Superior temporal gyrus (tissue), 1 donor: ENCODE measurements around the gene DZIP1L.
"Not testable (repeated sequence)": the region's sequence is repeated elsewhere in the genome, so short reads cannot be mapped to it uniquely, and the experiment has no call there.

Experiments
- DNase-seq: peaks from one replicate; pipeline ENCODE4 v3.0.0-alpha.2; 2016; ENCODE audit errors: extremely low spot score

The DZIP1L gene, protein sequence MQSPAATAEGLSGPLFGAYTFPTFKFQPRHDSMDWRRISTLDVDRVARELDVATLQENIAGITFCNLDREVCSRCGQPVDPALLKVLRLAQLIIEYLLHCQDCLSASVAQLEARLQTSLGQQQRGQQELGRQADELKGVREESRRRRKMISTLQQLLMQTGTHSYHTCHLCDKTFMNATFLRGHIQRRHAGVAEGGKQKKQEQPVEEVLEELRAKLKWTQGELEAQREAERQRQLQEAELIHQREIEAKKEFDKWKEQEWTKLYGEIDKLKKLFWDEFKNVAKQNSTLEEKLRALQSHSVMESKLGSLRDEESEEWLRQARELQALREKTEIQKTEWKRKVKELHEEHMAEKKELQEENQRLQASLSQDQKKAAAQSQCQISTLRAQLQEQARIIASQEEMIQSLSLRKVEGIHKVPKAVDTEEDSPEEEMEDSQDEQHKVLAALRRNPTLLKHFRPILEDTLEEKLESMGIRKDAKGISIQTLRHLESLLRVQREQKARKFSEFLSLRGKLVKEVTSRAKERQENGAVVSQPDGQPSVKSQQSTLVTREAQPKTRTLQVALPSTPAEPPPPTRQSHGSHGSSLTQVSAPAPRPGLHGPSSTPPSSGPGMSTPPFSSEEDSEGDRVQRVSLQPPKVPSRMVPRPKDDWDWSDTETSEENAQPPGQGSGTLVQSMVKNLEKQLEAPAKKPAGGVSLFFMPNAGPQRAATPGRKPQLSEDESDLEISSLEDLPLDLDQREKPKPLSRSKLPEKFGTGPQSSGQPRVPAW

DNA sequence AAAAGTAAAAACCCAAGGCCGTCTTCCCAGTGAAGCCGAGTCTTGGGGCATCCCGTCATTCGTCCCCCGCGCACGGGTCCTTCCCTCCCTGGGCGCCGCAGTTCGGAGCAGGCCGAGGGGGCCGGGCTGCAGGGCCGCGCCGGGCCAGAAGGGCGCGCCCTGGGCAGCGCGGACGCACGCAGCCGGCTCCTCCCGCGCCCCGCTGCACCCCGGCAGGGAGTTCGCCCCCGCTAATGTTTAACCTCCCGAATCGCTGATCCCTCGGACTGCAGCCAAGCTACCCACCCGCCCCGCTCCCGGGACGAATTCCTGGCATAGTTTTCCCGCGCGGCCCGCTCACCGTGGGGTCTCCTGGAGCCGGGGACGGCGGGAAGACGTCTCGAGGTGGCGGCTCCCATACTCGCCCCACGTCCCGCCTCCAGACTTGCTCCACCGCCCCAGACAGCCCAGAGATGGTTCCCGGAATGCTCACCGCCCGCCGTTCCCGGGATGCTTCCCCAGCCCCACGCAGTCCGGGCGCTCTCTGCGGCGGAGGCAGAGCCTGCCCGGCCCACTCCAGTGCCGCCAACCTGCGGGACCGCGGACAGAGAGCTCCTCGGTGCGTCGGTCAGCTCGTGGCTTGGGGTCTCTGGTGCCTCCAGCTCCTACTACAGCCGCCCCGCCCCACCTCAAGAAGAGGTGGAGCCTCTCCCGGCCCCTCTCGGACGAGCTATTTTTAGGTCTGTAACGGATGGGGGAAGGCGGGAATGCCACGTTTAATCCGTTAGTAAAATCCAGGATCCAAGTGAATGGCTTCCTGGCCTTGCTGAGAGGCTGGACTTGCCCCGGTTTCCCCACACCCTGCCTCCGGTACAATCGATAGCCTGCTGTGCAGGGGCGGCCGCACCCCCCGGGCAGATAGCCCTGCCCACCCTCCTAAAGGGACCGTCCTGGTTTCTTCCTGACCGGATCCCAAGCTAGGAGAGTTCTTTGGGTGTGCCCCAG lies at the start of gene DZIP1L:
TSS of gene DZIP1L (minus strand) at position 621 of the 984 bp plus-strand sequence. CDS start 11,637 bp downstream, outside the sequence.
- DNase-seq: peak; percentile 16

DNA sequence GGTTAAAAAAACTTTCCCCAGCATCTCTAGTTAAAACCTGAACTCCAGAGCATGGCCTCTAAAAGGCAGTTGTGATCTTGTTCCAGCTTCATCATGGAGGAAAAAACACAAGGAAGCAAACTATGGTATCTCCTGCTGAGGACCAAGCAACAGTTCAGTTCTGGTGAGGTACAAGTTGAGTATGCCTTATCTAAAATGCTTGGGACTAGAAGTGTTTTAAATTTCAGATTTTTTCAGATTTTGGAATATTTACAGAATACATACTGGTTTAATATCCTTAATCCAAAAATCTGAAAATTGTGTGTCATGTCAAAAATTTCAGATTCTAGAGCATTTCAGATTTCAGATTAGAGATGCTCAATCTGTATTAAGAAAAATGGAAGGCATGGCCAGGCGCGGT lies 49.7 kb upstream of the DZIP1L start:
- DNase-seq: no peak

DNA sequence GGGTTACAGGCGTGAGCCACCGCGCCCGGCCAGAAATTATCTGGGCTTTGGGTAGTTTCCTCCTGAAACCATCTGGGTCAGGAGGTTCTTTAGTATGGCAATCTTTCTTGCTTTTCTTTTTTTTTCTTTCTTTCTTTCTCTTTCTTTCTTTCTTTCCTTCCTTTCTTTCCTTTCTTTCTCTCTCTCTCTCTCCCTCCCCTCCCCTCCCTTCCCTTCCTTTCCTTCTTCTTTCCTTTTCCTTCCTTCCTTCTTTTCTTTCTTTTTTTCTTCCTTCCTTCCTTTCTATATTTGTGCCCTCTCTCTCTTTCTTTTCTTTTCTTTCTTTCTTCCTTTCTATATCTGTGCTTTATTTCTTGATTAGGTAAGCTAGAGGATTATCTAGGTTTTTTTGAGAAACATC lies 42.3 kb upstream of the DZIP1L start:
- no peak for DNase-seq

DNA sequence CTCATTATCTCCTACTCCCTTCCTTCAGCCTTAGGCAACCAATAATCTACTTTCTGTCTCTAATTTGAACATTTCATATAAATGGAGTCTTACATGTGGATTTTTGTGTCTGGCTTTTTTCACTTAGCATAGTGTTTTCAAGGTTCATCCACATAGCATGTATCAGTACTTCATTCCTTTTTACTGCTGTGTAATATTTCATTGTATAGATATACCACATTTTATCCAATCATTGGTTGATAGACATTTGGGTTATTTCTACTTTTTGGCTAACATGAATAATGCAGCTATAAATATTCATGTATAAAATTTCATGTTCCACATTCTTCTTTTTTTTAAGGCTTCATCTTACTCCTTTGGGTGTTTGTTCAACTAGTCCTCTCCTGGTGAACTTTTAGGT lies 39.1 kb upstream of the DZIP1L start:
- no peak for DNase-seq

DNA sequence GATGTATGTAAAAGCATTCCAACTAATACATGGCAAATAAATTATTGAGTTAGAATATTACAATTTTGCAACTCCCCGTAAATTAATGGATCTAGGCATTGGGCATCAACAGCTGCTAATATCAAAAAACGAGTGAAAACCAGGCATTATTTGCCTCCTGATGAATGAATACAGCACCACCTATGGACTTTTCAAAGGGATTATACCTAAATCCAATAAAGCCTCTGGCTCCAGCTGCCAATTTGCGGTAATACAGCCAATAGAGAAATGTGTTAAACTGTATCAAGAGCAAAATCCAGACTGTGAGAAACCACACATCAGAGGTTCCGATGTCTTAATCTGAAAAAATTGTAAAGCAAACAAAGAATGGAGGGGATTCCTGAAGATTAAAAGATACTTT lies 33.1 kb upstream of the DZIP1L start:
- DNase-seq: no peak

DNA sequence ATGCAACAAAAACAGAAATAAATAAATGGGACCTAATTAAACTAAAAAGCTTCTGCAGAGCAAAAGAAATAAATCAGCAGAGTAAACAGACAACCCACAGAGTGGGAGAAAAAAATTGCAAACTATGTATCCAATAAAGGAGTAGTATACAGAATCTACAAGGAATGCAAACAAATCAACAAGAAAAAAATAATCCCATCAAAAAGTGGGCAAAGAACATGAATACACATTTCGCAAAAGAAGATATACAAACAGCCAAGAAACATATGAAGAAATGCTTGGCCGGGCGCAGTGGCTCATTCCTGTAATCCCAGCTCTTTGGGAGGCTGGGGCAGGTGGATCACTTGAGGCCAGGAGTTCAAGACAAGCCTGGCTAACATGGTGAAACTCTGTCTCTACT lies 26.8 kb upstream of the DZIP1L start:
- DNase-seq: not testable (repeated sequence)

DNA sequence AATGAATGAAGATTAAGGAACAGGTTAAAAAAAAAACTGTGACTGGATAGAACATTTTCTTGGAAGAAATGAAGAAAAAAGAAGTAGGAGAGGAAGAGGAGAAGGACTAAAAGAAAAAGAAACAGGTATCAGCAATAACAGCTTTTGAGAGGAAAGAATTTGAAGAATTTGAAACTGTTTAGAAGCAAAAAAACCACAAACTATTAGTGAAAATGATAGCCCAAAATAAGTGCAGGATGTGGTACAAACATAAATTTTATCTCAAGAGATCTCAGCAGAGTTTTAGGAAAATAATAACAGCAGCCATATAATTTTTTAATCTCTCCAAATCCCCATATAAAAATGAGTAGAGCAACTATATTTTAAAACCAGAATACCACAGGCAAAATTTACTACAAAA lies 25.5 kb upstream of the DZIP1L start:
- no peak for DNase-seq

DNA sequence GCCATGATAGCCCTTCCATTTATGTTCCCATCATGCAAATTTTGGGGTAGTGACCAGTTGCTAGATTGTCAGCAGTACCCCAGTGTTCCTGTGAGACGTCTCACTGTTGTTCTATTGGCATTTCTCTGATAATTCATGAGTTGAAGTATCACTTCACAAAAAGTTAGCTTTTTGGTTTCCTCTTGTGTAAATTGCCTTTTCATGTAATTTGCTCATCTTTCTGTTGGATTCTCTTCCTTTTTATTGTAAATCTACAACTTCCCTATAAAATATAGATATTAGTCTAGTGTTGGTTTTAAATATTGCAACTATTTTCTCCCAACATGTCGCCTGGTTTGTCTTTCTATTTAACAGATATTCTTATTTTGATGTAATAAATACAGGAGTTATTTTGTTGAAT lies 24.3 kb upstream of the DZIP1L start:
- no peak for DNase-seq

DNA sequence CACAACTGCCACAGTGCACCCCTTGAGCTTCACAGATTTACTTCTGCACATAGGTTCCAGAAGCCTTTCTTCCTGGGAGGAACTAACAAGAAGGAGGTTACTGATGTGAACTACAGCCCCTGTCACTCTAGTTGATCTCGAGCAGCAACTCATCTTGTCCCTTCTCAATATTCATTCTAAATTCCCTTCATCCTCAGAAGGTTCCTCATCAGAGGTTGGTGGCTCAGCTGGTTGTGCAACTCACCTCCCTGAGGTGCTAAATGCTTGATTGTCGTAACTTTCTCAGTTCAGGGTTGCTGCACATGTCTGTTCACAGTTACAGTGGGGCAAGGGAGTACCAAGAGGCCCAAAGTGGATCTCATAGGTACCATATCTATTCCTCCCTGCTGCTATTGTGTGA lies 22.5 kb upstream of the DZIP1L start:
- no peak for DNase-seq

DNA sequence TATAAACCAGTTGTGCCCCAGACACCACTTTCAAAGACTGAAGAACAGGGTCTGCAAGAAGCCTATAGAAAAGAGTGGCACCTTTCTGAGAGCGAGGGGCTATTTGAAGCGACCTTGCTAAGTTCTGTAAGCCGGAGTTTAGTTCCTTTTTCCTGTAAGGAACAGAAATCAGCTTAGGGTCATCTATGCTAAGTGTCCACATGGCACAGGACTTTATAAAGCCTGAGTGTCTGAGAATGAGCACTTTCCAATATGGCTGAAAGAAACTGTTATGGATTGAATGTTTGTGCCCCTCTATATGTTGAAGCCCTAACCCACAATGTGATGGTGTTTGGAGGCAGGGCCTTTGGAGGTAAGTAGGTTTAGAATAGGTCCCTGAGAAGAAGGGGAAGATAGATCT lies 20.8 kb upstream of the DZIP1L start:
- DNase-seq: no peak

DNA sequence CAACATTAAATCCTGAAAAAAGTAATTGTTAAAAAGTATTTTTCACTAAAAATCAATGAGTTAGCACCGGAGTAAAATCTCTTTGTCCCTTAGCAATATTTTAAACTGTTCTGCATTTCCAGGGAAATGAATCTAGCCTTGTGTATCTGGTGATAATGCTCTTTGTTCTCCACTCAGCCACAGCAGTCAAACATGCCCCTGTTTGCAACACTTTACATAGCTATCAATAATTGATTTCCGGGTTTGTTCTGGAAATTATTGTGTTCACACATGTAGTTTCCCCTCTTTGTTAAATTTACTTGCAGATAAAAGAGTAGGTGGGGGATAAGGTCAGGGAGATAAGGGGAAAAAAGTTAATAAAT lies 20.4 kb upstream of the DZIP1L start:
- no peak for DNase-seq

DNA sequence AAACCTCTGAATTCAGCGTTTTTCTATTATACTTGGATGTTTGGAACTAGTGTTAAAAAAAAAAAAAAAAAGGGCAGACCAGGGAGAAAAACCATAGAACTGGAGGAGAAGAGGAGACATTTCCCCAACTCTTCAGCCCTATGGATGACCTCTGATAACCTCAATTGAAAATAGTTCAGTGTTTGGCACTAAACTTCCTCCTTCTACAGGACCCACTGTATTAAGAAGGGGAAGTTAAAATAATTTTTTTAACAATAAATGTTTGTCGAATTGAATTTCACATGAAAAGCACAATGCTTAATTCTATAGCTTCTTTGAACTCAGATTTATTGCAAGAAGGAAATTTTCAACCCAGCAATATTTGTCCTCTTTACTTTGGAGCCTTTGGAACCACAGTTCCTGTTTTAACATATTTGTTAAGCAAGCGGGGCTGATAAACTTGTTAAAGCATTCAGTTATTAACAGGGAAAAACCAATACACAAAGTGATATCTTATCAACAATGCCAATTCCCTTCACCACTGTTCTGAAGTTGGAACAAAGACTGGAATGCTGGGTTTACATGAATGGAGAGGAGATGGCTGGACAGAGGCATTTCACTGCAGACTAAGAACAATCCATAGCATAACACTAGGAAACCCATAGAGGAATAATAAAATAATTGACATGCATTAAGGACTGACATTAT lies 19.9 kb upstream of the DZIP1L start:
- DNase-seq: peak; percentile 17

DNA sequence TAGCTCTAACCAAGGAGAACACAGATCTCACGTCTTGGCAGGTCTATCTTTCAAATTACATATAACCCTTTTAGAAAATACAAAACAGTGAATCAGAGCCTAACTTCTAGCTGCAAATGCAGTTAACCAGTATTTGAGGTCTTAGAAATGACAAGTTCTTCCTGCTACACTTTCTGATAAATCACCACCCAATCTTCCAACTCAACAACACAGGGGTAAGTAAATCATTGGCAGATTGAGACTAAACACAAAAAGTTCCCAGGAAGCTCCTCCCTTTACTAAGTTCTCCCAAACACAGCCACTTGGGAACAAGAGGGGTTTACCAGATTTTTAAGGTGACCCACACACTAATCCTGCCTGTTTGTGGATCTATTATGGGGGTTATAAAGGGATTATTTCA lies 16.8 kb upstream of the DZIP1L start, which contains the start of gene A4GNT:
TSS of gene A4GNT (minus strand) at position 152 of the 400 bp plus-strand sequence. CDS start 1,134 bp downstream, outside the sequence.
- no peak for DNase-seq

DNA sequence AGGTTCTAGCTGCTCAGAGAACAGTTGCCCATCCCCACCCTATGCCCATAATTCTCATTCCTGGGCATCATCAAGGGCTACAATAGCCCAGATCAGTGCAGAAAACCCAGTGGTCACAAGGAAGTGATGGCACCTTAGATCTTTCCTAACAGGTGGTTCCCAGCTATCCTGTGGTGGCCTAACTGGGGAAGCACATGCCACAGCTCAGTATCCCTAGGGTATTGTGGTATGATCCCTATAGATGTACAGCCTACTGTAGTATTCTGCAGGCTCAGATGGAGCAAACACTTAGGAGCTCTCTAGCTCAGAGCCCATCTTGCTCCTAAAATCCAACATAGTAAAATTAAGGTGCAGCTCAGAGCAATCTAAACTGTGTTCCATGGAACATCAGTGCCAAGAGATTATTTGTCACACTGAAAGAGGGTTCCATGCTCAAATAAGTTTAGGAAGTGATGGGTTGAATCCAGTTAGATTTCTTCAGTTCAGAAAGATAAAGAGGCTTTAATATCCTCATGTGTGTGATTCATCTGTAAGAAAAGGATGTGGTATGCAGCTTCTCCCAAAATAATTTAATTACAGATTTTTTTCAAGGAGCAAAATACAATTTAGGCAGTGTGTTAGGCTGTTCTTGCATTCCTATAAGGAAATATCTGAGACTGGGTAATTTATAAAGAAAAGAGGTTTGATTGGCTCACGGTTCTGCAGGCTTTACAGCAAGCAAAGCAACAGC lies 12.4 kb upstream of the DZIP1L start:
- no peak for DNase-seq

DNA sequence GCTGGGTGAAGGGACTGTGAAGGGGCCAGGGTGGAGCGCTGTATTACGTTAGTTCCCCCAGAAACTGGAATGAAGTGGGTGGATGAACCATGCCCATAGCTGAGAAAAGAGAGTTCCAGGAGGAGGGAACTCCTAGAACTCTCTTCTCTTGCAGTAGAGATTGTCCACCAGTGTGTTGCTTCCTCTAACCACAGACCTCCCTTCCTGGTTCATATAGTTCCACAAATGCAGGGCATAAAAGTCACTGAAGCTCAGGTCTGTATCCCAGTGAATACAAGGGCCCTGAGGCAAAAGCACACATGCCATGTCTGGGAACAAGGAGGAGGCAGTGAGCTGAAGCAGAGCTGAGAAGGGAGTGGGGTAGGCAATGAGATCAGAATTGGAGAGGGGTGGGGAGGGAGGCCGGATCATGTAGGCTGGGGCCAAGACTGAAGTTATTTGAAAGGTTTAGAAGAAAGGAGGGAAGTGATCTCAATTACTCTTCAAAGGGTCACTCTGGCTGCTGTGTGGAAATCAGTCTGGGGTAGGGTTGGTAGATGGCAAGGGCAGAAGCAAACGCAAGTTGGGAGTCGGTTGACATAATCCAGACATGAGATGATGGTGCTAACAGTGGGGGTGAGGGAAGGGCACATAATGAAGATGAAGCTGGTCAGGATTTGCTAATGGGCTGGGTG lies 10.3 kb upstream of the DZIP1L start:
- DNase-seq: no peak

DNA sequence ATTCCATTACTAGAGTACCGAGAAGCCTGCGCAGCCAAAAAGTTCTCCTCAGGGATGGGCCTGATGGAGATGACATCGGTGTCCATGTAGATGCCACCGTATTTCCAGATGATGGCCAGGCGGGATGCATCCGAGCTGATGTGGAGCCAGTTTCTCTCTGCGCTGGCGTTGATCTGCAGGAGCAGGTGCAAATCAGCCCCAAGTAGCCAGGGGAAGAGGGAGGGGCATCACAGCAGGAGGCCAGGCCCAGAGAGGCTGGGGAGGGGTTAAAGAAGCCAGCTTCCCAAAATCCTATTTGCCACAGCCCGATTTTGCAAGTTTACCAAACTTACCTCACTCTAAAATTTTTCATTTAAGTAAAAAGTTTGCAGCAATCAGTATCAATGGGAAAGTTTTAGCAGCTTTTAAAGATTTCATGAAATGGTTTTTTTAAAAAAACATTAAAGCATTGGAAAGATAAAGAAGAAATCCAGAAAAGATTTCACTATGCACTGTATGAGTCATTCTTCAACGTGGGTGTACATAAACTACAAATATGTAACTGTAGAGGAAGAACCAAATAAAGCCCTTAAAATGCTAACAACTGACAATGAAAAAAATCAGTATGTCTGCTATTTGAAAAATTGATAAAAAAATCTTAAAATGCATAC lies 9.4 kb upstream of the DZIP1L start:
- peak; percentile 23 for DNase-seq

DNA sequence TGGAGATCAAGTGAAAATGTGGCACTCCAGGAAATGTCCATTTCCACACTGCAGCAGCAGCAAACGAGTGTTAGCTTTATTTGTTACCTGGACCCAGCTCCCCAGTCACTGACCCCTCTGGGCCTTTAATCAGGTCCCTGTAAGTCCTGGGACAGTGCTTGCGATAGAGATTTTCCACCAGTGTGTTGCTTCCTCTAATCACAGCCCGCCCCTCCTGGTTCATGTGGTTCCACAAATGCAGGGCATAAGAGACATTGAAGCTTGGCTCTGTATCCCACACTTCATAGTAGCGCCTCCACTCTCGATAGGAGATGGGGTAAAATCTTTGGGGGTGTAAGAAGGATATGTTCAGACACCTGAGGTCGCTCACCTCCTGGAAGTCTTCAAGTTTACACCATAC lies 8.8 kb upstream of the DZIP1L start:
- DNase-seq: no peak

DNA sequence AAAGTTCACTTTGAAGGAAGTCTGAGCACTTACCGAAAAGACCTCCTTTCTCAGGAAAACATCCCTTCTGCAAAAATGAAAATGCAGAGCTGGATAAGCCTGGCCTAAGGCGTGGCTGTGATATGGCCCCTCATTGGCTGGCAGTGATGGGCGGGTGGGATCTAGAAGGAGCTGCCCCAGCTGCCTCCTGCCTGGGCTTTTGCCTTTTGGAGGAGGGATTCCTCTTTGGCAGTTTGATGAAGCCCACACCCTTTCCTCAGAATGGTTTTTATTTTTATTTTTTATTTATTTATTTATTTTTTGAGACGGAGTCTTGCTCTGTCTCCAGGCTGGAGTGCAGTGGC lies 4.0 kb upstream of the DZIP1L start:
- no peak for DNase-seq

DNA sequence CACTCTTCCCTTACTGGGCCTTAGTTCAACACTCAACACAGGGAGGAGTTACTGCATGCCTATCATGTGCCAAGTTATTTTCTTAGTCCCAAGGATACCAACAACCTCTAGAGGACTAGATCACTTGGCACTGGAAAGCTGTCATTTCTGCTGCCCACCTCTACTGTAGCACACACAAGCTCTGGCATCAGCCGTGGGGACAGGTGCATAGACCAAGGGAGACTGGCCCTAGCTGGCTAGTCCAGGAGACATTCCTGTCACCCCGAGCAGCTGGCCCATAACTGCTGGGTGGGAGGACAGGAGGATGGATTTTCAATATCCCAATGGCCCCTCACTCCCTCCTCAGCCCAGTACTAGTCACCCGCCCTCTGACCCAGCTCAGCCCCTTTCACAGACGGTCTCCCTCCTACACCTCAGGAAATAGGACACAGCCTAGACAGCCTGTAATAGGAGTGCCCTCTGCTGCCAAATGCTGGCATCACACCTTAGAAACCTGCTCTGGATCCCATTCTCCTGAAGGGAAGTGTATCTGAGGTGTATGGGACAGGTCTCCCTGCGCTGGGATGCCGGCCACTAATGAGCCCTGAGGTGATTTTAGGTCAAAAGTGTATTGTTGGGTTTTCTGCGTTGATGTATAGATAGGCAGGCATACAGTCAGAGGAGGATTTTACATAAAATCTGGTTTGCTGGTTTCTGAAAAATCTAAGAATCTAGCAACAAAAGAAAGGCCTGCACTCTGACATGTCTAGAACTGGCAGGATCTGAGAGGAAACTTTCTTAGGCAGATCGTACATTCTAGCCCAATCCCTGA lies 3.4 kb upstream of the DZIP1L start:
- peak; percentile 84 for DNase-seq
